HPDE6-E6E7 (cell line): ENCODE measurements around the gene SLC25A51.

ENCODE experiments used
- DNase-seq: peaks from one replicate; pipeline ENCODE4 v3.0.0; 2011; ENCODE audit warnings: missing footprints; ENCODE audit errors: extremely low spot score

The SLC25A51 gene

DNA sequence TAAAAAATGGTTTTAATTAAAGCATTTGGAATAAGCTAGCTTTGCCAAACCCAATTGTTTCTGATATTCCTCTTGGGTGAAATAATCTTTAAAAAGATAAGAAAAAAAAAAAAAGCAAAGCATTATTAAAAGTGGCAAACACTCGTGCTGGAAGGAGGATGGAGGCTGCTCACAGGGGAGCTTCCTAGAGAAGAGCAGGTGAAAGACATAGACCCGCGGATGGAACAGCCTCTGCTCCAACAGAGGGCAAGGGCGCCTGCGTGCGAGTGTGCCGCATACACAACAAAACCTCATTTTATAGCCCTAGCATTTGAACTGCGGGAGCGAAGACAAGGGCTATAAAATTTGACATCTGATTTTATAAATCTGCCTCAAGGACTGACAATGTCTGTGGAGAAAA, 33.4 kb upstream of the SLC25A51 start:
- DNase-seq: no peak

DNA sequence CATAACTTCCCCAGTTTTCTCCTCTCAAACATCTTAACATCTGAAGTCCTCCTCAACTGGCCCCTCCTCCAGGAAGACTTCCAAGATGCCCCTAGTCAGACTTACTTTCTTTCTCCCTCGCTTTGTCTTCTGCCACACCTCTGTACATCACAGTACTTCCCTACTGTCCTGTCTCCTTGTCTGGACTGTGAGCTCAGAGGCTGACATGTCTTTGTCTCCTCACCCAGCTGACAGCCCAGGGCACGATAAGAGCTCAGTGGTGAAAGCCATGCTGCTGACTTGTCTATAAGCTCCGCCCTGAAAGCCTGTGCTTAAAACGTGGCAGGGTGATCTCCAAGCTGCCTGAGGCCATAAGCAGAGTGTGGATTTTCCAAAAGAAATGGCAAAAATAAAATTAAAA, 33.0 kb upstream of the SLC25A51 start:
- DNase-seq: peak; percentile 71

DNA sequence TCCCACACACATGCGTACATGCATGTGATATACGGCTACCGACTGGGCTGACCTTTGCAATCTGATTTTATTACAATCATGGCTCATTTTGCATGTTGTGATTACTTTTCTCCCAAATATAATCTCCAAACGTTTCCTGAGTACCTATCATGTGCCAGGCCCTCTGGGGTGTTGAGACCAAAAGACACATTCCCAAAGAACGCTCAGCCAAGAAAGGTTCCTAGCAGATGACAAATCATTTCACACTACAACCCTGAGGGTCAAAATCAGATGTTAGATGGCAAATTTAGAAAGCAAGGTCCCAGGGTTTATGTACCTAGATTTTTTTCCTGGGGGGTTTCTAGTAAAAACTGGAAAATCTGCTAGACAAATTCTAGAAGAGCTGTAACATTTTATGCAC, 32.4 kb upstream of the SLC25A51 start:
- no peak for DNase-seq

DNA sequence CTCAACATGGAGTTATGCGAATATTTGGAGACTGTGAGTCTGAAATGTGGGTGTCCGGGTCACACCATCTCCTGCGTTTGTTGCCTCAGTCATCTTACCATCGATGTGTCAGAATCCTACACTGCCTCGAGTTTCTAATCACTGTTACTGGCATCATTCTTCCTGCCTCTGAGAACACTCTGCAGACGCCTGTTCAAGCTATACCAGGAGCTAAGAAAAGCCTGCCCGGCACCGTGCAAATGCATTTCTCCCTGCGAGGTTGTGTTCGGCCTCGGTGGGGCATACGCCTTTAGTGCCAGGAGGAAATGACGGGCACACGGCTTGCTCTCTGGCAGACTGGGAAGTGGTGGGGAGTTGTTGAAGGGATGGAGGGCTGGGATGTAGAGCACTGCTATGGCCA, 31.2 kb upstream of the SLC25A51 start:
- no peak for DNase-seq

DNA sequence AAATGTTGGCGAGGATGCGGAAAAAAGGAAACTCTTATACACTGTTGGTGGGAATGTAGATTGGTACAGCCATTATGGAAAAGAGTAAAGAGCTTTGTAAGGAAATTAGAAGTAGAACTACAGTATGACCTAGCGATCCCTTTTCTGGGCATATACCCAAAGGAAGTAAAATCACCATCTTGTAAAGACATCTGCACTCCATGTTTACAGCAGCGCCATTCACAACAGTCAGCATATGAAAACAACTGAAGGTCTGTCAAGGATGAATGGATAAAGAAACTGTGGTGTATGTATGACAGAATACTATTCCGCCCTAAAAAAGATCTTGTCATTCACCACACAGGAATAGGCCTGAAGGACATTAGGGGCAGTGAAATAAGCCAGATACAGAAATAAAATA, 27.7 kb upstream of the SLC25A51 start:
- DNase-seq: no peak

DNA sequence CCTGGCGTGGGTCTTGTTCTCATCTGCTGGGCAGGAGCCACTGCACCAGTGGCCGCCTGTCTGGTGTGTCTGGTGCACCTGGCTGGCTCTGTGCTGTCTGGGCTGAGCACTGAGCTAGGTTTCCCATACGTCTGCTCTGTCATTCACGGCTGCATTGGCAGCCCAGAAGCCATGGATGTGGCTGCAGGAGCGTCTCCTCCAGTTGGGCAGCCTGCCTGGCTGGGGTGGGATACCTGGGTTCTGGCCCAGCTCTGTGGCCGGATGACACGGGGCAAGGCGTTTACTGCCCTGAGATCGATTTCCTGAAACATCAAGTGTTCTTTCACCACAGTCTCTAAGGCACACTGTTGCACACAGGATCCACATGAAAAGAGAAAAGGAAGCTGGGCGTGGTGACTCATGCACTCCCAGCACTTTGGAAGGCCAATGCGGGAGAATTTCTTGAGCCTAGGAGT, 25.5 kb upstream of the SLC25A51 start:
- no peak for DNase-seq

DNA sequence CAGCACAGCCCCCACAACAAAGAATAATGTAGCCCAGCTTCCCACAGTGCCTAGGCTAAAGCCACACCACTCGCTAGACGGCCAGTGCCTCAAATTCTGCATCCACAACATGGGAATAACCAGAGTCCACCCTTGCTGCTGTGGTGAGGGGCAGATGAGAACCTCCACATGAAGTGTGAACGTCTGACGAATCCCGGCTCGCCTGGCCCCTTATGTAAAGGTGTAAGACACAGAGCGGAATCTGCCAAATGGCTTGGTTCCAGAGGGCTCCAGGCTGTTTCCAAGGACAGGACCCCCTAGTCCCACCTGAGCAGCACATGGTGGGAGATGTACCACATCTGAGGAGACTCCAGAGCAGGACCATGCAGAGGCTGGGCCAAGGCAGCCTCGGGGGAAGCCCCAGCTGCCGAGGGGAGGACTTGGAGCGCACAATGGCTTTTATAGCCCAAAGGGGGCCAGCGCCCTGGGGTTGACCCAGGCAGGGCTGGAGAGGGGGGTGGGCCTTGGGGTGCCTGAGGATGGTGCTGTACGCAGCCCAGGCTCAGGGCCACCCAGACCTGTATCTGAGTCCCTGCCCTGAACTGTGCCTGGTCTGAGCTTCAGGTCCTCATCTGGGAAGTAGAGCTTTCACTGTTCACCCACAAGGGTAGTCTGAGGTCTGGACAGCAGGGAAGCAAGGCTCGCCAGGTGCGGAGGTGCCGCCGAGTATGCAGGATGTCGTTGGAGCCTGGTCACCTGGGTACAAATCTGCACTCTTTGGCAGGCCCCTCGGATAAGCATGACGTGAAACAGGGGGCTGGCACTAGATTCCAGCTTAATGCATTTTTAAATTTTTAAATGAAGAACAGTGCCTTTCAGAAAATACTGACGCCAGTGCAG, 24.9 kb upstream of the SLC25A51 start:
- no peak for DNase-seq

DNA sequence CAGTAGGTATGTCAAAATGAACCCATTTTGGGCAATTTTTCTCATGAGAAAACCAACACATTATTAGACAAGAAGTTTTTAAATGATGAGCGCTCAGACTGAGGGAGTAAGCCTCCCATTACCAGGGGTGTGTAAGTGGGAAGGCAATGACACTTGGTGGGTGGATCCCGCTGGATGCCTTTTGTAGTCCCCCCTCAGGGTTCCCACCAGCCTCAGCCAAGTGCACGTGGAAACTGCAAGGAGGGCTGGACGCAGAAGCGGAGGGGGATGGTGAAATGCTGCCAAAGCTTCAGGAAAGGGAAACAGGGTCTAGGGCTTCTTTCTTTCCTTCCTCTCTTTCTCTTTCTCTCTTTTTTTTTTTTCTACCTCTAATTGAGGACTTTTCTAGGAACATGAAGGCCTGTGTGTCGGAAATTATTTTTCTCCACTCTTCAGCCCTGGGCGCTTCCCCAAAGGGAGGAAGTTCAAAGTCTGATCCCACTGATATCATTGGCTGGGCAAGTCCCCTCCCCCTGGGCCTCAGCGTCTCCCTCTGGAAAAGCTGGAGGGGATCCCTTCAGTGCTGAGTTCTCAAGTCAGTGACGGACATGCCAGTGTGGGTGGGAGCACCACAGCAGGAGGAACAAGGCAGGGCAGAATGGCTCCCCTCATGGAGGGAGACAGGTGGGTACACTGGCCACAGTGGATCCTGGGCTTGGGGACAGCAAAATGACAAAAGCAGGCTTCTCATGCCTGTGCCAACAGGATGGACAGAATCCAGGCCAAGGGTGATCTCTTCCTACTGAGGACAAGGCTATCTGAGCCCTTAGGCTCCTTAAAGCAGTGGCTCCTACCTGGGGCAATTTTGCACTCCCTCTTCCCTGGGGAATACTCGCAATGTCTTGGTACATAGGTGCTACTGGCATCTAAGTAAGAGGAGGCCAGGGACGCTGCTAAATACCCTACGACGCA, 23.9 kb upstream of the SLC25A51 start:
- DNase-seq: no peak

DNA sequence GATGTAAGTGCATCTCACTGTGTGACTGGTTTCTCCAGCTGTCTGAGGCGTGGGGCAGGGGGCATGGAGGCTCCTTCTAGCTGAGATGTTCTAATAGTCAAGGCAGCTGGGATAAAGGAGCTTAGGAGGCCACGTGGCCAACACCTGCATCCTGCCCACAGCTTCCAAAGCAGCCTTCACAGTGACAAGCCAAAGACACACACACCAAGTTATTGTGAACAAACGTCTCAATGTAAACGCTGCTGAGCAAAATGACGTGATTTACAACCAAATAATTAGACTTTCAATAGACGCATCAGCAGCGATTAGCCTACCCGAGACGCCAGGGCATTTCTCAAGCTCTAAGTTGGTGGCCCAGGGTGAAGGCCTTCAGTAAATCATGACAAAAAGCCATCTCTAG, 23.2 kb upstream of the SLC25A51 start:
- no peak for DNase-seq

DNA sequence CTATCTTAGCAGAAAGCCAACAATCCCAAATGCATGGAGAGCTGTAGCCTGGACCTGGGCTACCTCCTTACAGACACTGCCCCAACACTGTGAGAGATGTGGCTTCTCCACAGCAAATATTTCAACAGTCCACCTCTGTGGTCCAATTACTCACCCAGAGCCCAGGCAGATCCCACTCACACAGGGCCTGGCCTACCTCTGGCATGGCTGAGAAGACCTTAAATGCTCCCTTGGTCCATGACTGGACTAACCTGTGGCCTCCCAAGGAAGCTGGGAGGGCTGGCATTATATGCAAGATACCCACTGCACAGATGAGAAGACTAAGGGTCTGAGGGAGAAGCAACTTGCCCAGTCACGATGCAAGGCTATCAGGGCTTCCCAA, 22.8 kb upstream of the SLC25A51 start:
- no peak for DNase-seq

DNA sequence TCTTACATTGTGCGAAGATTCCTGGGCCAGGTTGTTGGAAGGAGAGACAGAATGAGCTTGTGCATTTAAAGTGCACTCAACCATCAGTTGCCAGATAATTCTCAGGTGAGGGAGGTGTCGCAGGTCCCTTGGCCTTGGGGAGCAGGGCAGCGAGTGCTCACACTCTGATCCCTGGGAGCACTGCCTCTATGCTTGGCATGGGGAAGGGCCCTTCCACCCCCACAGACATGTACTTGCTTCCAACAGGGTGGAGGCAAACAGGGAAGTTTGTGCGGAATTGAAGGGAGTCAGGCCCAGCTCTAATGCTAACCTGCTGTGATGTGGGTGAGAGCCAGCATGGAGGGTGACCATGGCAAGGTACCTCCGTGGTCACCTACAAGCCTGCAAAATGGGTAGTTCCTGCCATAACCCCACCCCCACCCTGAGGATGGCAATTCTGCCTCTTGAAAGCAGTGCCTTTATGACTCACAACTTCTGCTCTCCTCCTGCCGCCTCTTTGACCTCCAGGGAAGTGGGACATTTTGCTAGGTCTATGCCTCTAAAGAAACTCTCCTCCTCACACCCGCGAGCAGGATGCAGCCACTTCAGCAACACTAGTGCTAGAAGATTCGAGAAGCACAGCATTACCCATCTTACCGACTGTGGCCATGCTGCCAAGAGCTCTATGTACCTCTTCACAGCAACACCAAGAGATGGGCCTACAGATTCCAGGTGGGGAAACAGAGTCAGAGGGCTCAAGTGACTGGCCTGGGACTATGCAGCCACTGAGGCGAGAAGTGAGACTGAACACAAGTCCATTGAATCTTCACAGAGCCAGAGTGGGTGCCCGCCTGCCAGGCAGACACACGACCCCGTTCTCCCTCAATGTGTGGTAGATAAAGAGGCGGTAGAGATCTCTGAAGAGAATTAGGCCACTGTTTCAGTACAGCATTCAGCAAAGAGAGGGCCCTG, 22.1 kb upstream of the SLC25A51 start:
- DNase-seq: no peak

DNA sequence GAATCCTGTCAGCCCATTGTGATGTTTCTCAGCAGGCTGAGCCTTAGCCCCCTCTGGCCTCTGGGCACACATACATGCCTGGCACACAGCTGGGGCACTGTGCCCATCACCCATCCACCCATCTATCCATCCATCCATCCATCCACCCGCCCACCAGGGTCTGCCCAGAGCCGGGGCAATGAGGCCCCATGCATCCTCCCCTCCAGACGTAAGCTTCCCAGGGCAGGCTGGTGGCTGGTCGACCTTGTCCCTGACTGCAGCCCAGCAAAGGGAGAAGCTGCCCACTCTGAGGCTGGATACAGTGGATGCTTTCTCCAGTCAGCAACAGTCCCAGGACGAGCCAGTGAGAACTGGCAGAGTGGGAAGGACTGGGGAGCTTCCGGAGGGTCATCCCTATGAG, 21.1 kb upstream of the SLC25A51 start:
- DNase-seq: no peak

DNA sequence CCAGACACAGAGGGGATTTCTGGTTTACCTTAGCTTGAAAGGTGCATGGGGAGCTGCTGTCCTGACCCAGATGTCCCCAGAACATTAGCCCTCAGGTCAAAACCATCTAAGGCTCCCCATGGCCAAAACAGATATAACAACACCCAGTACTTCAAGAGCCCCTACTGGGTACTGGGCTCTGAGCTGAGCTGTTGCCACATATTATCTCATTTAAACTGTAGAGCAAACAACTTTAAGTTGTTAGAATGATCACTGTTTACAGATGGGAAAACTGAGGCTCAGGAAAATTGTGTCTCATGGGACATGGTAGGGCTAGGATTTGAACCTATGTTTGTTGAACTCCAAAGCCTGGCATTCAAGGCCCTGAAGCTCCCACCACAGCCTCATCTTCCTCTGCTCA, 20.6 kb upstream of the SLC25A51 start:
- DNase-seq: no peak

DNA sequence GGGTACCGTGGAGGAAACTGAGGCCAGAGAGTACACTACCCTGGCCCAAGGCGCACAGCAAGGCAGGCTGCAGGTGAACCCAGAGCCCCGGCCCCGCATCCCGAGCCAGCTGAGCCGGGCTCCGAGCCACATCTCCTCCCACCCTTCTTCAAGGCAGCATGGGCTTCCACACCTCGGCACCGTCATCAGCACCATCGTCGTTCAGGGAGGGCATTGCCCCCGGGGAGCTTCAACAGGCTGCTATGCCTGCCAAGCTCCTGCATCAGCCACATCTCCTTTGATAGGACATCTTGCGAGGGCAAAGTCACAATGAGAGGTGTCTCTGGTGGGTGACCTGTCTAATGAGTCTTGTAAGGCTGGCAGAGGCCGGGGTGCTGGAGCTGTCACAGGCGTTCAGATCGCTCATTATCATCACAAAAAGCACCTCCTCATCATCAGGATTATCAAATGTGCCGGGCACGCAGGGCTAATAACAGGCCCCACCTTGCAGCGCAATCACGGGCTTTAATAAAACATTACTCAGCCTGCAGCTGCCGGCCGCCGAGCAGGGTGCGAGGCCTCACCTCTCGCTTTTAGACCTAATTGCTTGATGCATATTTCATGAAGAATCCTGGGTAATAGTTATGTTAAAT, 20.0 kb upstream of the SLC25A51 start:
- no peak for DNase-seq

DNA sequence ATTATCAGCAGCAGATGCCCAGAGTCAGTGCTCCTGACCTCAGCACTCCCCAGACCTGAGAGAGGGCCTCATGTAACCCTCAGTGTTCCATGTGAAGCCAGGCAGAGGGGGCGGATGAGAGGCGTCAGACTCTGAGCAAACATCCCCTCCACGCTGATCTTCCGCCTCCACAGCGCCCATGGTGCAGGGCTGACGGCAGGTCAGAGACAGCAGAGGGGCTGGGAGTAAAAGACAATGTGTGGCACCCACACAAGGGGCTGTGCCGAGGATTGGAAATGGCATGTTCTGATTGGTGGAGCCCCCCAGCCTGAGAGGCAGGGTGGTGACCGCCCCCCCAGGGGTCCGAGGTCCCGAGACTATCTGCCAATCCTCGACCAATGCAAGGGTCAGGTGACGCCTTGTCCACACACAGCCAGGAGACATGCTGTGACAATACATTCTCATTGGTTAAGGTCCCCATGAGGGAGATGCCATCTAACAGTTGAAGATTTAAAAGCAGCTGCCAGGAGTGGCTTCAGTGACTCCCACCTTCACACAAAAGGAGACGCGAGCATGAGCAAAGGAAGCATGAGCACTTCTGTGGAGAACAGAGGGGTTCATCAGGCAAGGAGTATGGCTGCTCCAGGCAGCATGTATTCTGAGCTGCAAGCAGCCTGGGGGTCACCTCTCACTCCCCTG, 19.3 kb upstream of the SLC25A51 start:
- no peak for DNase-seq

DNA sequence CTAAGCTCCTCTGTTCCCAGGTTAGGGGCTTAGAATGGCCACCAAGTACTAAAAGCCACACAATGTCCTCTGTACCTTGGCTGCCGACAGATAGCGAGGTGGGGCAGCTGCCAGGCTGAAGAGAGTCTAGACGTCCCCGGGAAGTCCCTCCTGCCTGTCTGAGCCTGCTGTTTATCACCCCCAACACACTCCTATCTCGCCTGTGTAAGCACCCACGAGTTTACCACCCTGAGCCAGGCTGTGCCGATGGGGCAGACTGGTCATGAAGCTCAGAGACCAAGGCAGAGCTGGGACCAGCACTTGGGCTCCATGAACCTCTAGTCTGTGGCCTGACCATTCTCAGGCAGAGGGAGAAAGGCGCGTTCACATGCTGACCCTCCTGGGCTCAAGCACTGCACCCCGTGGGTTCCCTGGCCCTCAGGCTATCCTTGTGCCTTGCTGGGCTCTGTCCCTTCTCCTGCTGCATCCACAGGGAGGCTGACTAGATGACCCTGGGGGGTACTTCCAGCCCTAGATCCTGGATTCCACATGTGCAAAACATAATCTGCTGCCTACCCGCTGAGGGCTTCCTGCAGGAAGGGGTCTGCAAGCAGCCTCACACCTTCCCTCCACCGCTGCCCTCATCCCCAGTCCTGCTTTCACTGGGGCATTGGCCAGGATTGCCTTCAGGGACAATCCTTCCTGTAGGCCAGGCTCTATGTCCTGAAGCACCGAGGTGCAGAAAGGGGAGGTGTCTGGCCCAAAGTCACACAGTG, 18.6 kb upstream of the SLC25A51 start:
- DNase-seq: no peak

DNA sequence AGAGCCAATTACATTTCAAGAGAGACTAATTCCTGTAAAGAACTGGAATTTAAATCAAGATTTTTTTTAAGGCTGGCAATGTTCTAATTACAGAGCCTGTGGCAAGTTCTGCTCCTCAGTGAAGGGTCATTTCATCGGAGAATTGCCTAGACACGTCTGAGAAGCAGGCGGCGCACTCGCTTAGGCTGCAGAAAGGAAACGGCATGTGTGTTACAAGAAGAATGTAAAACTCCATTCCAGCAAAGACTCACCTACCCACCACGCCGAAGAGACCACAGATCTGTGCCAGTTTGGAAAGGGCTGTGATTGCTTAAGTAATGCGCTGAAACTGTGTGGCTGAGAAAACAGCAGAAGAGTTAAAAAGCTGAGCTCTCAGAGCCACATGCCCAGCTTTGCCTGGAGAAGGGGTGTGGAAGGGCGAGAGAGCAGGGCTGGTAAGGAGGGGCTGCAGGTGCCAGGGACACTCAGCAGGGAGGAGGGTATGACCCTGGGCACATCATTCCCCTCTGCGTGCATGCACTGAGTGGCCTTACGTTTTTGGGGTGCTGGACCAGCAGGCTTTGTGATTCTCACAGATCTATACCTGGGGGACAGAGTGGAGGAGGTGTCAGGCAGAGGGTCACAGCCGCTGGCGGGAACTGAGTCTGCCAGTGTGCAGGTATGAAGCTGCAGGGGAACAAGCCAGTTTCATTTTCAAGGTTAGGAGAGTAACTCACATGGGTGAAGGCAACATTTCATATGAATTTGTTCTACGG, 17.8 kb upstream of the SLC25A51 start:
- DNase-seq: no peak

DNA sequence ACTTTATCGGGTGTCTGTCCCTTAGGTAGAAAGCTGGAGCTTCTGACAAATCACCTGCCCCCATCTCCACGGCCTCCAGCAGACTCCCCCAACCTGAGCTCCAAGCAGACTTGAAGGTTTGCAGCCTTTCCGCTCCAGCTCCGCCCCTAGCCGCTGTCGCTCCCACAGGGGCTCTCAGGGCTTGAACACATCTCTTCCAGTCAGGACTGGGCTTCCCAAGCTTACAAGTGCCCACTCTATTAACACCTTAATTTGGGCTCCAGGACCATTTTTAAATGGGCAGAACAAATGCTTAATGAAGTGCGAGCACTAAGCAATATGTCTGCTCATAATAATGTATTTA, 17.2 kb upstream of the SLC25A51 start:
- DNase-seq: no peak

DNA sequence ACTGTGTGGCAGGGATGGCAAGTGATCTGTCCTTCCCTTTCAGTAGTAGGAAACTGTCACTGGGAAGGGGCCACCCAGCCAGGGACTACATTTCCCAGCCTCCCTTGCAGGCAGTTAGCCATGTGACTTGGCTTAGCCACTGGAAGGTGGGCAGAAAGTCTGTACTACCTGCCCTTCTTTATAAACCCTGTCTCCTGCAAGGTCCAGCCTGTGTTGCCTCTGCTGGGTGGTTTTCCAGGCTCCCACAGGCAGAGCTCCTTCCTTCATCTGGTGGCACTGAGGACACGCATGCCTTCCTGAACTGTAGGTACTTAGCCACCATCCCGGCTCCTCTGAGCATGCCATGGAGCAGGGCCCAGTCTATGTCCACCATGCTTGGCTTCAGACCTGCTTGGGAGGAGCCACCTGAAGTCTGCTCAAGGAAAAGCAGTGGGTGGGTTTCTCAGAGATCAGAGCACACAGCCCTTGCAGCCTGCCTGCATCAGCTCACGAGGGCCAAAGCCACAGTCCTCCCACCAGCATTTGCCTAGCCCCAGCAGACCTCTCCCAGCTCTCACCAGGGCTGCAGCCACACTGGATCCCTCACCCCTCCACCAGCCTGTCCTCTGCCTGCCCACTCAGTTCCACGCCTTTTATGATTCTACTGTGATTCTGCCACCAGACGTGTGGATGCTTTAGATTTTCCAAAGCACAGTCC, 16.7 kb upstream of the SLC25A51 start:
- DNase-seq: no peak
